Astrocyte (in vitro differentiated cells and primary cell): ENCODE measurements around the gene COL15A1. TPM values are rescaled to one million over a fixed set of nuclear protein-coding genes. Genes with fewer than 3 reads are reported as not detected.
A peak's percentile ranks its signal among the peaks of the same experiment; 100 is the strongest.

Experiments
- DNase-seq: peaks from one replicate; pipeline ENCODE4 v3.0.0-alpha.2; 2010; ENCODE audit warnings: low read depth
- FAIRE-seq: peaks from 2 replicates; lab custom pipeline; 2011; peaks lifted over from hg19 to GRCh38; lab: Jason Lieb, UNC
- H2AFZ ChIP-seq: 2 replicates; pipeline ENCODE4 v1.6.0; 2012; ENCODE audit warnings: low read depth, low read length, inconsistent platforms
- H3K27ac ChIP-seq: 2 replicates; pipeline ENCODE4 v1.5.1; 2011; ENCODE audit warnings: low read depth, low read length, inconsistent platforms
- H3K27me3 ChIP-seq: 2 replicates; pipeline ENCODE4 v1.6.0; 2011; ENCODE audit warnings: low read length, inconsistent platforms; ENCODE audit not compliant: insufficient read depth
- H3K36me3 ChIP-seq: 2 replicates; pipeline ENCODE4 v1.5.1; 2011; ENCODE audit warnings: low read length, inconsistent platforms; ENCODE audit not compliant: insufficient read depth
- H3K4me1 ChIP-seq: 2 replicates; pipeline ENCODE4 v1.5.1; 2011; ENCODE audit warnings: low read length, inconsistent platforms; ENCODE audit not compliant: insufficient read depth
- H3K4me2 ChIP-seq: 2 replicates; pipeline ENCODE4 v1.6.0; 2012; ENCODE audit warnings: low read length, inconsistent platforms
- H3K4me3 ChIP-seq: 2 replicates; pipeline ENCODE4 v1.5.1; 2011; ENCODE audit warnings: low read depth, mild to moderate bottlenecking, low read length, inconsistent platforms; ENCODE audit not compliant: insufficient read depth
- H3K79me2 ChIP-seq: 2 replicates; pipeline ENCODE4 v1.6.0; 2012; ENCODE audit warnings: mild to moderate bottlenecking, low read length, inconsistent platforms; ENCODE audit not compliant: insufficient read depth
- H3K9ac ChIP-seq: 2 replicates; pipeline ENCODE4 v1.6.0; 2012; ENCODE audit warnings: mild to moderate bottlenecking, low read length, inconsistent platforms
- H3K9me3 ChIP-seq: 2 replicates; pipeline ENCODE4 v1.5.1; 2012; ENCODE audit warnings: low read depth, mild to moderate bottlenecking, low read length, inconsistent platforms; ENCODE audit not compliant: insufficient read depth
- H4K20me1 ChIP-seq: 2 replicates; pipeline ENCODE4 v1.6.0; 2012; ENCODE audit warnings: low read length, inconsistent platforms; ENCODE audit not compliant: insufficient read depth
- H3K27ac Mint-ChIP-seq: one replicate; pipeline ENCODE4 v1.8.0; 2021; ENCODE audit warnings: mild to moderate bottlenecking, mixed read lengths; ENCODE audit not compliant: unreplicated experiment
- H3K27me3 Mint-ChIP-seq: one replicate; pipeline ENCODE4 v1.8.0; 2021; ENCODE audit warnings: low read depth, mixed read lengths; ENCODE audit not compliant: unreplicated experiment
- H3K36me3 Mint-ChIP-seq: one replicate; pipeline ENCODE4 v1.8.0; 2021; ENCODE audit warnings: low read depth, mixed read lengths; ENCODE audit not compliant: unreplicated experiment
- H3K4me1 Mint-ChIP-seq: one replicate; pipeline ENCODE4 v1.8.0; 2021; ENCODE audit warnings: low read depth, mixed read lengths; ENCODE audit not compliant: unreplicated experiment
- H3K4me3 Mint-ChIP-seq: one replicate; pipeline ENCODE4 v1.8.0; 2021; ENCODE audit warnings: mild to moderate bottlenecking, moderate library complexity, mixed read lengths; ENCODE audit not compliant: unreplicated experiment
- H3K9me3 Mint-ChIP-seq: one replicate; pipeline ENCODE4 v1.8.0; 2021; ENCODE audit warnings: mild to moderate bottlenecking, mixed read lengths; ENCODE audit not compliant: unreplicated experiment
- CTCF ChIP-seq: IDR thresholded peaks from 2 replicates; pipeline ENCODE4 v1.5.1; 2011; ENCODE audit warnings: low read depth, mild to moderate bottlenecking, inconsistent platforms, low read length, moderate library complexity; ENCODE audit not compliant: insufficient read depth
- EZH2 ChIP-seq: IDR thresholded peaks from 2 replicates; pipeline ENCODE4 v1.6.1; 2012; ENCODE audit warnings: mild to moderate bottlenecking, low read length, inconsistent platforms; ENCODE audit not compliant: insufficient read depth
- total RNA-seq: library from RNA; stranded (reverse); gene quantifications from 2 replicates; pipeline ENCODE4 v1.2.1, GENCODE V29; 2021

Gene COL15A1
- total RNA-seq, 1 donor from 2014 or later: 5.6 TPM

DNA sequence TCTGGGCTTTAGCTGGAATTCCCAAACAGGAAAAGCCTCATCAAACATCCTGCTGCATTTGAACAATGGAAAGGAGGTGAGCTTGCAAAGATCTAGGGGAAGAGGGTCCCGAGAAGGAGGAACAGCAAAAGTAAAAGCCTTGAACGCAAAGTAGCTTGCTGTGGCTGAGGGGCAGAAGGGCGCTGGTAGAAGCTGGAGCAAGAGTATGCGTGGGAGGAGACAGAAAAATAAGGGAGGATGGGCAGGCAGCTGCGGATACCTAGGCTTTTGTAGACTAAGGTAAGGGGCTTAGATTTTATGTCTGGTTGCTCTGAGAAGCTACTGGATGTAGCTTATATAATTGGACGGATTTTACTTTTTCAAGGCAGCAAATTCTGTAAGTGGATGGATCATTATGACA, 139.3 kb downstream of the COL15A1 start:
- peaks cover 2% of the 10 kb centered on the region for H3K9me3 Mint-ChIP-seq
- Histone ChIP-seq H3K4me1 (peaks cover 13% of the 10 kb centered on the region), H2AFZ (no peak overlapping the region), H3K4me3 (no peak overlapping the region), H3K4me2 (no peak overlapping the region), H3K27me3 (peaks cover 7% of the 10 kb centered on the region), H3K27ac (no peak overlapping the region), H3K36me3 (no peaks in the 10 kb centered on the region), H3K79me2 (no peaks in the 10 kb centered on the region), H4K20me1 (no peaks in the 10 kb centered on the region), H3K9me3 (no peaks in the 10 kb centered on the region), H3K9ac (no peak overlapping the region)
- no peak overlapping the region for H3K27ac Mint-ChIP-seq
- no peak for TF ChIP-seq CTCF
- FAIRE-seq (no peak), DNase-seq (no peak)
- H3K27me3 Mint-ChIP-seq: peaks cover 2% of the 10 kb centered on the region
- H3K36me3 Mint-ChIP-seq: no peaks in the 10 kb centered on the region
- H3K4me3 Mint-ChIP-seq: no peak overlapping the region
- H3K4me1 Mint-ChIP-seq: peaks cover 21% of the 10 kb centered on the region

DNA sequence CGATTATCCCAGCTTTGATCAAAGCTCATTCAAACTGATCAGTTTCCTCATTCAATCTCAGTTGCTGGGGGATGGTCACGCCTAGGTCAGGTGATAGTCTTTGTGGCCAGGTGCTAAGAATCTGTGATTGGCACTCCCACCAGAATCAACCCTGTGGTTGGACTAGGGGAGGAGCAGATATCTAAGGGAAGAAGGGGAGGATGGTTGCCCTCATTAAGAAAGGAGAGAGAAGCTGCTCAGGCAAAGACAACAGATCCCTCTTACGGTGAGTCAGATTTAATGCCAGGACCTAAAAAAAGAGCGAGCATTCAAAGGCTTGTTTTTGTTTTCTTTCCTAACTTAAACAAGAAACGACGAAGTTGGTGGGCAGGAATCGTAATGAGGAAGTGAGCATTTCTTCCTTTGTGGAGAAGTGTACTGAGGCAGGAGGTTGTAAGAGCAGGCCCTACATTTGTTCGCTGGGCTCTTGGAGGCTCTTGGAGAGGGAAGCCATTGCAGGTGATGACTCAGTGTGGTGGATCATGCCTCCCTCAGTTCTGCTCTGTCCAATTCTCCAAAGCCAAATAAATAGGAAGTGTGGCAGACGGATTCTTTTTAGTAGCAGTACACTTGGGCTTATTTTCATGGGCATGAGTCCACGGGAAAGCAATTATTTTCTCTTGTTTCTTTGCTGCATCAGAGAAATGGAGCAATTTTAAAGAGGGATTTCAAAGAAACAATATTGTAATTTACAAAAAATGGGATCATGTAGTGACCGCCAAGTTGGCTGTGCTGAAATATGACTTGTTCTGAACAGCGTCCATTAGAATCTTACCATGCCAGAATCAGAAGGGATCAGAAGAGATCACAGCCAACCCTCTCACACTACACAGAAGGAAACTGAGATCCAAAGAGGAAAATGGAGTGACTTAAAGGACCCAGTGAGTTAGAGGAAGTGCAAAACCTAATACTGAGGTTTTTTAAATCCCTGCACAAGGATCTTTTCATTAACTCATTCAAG, 142.5 kb downstream of the COL15A1 start:
- H3K9me3 ChIP-seq: peaks cover 10% of the 10 kb centered on the region
- peak overlapping the region; percentile 66 for H3K27ac ChIP-seq
- H3K36me3 ChIP-seq: no peaks in the 10 kb centered on the region
- Mint-ChIP-seq H3K27ac (peak overlapping the region; percentile 72), H3K4me1 (peaks cover 20% of the 10 kb centered on the region), H3K4me3 (no peak overlapping the region), H3K27me3 (no peaks in the 10 kb centered on the region), H3K36me3 (peaks cover 4% of the 10 kb centered on the region), H3K9me3 (peaks cover 8% of the 10 kb centered on the region)
- H3K27me3 ChIP-seq: peaks cover 7% of the 10 kb centered on the region
- H3K4me1 ChIP-seq: peaks cover 13% of the 10 kb centered on the region
- no peak overlapping the region for H3K4me3 ChIP-seq
- no peaks in the 10 kb centered on the region for H4K20me1 ChIP-seq
- peak; percentile 82 for DNase-seq
- H3K4me2 ChIP-seq: peak overlapping the region; percentile 78
- peak; percentile 83 for FAIRE-seq
- H3K9ac ChIP-seq: peak overlapping the region; percentile 36
- no peaks in the 10 kb centered on the region for H3K79me2 ChIP-seq
- peak overlapping the region; percentile 81 for H2AFZ ChIP-seq
- TF ChIP-seq EZH2 (no peak), CTCF (no peak)

DNA sequence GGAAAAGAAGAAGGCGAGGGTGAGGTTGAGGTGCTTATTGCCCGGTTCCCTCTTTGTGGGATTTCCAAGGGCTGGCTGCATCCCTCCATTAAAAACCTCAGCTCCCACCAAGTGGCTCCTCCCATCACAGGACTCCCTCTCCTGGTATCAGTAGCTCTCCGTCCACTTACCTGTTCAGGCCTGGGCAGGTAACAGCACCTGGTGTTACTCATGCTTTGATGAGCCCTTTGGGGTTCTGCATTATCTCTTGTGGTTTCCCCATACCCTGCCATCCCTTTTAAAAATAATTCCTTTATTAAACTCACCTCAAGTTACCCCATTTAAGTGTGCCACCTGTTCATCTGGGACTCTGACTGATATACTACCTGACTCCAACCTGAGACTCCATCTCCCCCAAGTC, 143.8 kb downstream of the COL15A1 start:
- Mint-ChIP-seq H3K4me1 (peaks cover 20% of the 10 kb centered on the region), H3K27me3 (no peaks in the 10 kb centered on the region), H3K36me3 (peaks cover 4% of the 10 kb centered on the region), H3K27ac (no peak overlapping the region), H3K4me3 (no peak overlapping the region), H3K9me3 (peaks cover 8% of the 10 kb centered on the region)
- H3K27ac ChIP-seq: no peak overlapping the region
- no peak overlapping the region for H3K4me2 ChIP-seq
- no peaks in the 10 kb centered on the region for H3K79me2 ChIP-seq
- TF ChIP-seq CTCF (no peak), EZH2 (no peak)
- H3K27me3 ChIP-seq: peaks cover 7% of the 10 kb centered on the region
- no peak overlapping the region for H2AFZ ChIP-seq
- no peak for DNase-seq
- no peak overlapping the region for H3K4me3 ChIP-seq
- H3K9ac ChIP-seq: no peak overlapping the region
- peaks cover 13% of the 10 kb centered on the region for H3K4me1 ChIP-seq
- H3K36me3 ChIP-seq: no peaks in the 10 kb centered on the region
- no peak for FAIRE-seq
- H3K9me3 ChIP-seq: peaks cover 10% of the 10 kb centered on the region
- no peaks in the 10 kb centered on the region for H4K20me1 ChIP-seq
